HG03108 (cell line): Measurements from ENCODE around the gene PALM3.

Experiments
- ATAC-seq: cut with Tn5 transposase; IDR thresholded peaks from one replicate; pipeline ENCODE4 v1.9.1; 2021; ENCODE audit warnings: moderate library complexity; ENCODE audit not compliant: unreplicated experiment

The PALM3 gene, protein sequence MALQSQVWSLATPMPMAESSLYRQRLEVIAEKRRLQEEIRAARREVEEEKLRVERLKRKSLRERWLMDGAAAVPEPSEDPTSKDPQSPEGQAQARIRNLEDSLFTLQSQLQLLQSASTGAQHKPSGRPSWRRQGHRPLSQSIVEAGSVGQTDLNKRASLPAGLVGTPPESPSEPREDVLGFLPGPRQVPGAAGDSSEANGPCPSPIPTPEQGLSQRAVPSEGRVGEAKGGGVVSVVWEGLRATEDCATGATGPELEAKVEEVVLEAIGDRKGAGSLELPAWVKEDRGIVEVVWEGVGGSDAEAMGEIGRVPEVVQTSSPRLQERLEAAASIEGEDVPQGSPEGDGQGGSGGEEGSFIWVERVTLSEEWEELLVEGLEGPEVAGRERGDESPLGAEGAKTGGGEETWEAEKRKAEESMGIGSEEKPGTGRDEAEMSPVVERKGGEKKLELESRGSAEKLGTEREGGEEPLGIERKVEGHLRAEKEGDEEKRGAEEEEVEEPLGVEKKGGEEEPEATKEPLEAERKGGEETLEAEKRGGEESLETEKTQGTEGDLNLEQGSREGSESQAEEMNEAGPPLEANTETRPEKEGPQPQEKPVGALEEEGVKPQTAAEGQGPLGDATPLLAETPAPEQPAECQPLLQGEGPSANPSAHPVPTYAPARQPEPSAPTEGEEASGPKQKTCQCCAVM

DNA sequence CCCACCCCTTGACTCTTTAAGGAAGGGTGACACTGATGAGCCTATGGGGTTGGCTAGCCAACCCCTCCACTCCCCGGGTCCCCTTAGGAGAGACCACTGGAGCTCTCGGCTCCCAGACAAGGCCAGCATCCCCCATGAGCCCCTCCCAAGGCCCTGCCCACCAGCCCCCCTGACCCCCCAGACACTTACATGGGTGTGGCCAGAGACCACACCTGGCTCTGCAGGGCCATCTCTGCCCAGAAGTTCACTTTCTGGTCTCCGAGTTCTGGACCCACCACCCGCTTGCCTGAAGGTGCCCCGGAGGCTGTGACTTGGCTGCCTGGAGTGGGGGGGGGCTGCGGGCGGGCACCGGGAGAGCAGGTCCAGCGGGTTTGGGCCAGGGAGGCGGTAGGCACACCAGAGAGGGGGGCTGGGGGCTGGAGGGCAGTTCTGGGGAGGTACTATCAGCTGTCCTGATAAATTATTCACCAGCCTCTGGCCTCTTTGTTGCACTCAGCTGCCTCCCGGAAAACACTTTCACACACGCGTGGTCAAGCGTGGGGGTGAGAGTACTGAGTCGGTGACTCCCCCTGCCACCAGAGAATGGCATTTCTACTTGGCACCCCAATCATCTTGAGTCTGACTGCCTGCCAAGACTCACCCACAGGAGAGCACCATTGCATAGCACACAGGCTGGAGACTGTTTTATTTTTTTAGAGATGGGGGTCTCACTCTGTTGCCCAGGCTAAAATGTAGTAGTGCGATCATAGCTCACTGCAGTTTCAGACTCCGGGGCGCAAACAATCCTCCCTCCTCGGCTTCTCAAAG lies at the start of gene PALM3:
Gene PALM3 (minus strand): TSS at position 326 of the 807 bp plus-strand sequence. CDS start 96 bp downstream, at position 230.
- ATAC-seq, result no peak

DNA sequence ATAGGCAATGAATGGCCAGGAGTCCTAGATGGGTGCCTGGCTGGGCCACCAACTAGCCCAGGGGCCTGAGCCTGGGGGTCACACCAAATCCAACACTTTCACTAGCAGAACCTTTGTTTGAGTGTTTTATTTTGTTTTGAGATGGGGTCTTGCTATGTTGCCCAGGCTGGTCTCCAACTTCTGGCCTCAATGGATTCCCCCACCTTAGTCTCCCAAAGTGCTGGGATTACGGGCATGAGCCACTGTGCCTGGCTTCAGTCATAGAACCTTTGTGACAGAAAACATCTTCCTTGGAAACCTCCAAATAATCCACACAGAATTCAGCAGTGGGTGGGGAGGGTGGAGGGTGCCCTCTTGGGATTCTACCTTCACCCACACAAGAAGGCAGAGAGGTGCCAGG lies 49.6 kb upstream of the PALM3 start:
- no peak for ATAC-seq

- no peak for ATAC-seq
These were observed 48.8 kb upstream of the PALM3 start for GRCh38 chr19:14110650-14111049.

- ATAC-seq, result no peak
These were observed 45.9 kb upstream of the PALM3 start for GRCh38 chr19:14107581-14108461.

DNA sequence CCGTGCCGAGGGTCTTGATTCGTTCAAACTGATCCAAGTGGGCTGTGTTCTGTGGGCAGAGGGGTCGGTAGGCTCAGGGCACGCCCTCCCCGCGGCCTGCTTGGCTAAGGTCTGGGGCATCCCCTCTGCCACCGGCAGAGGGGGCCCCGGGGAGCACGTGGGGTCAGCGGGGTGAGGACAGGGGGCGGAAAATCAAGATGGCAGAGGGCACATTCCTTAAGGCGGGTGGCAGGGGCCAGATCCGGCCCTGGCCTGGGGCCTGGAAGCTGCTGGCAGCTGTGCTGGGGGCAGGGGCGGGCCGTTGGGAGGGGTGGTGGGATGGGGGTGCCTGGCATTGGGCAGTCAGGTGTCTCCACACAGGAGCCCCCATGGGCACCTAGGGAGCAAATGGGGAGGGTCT lies 45.0 kb upstream of the PALM3 start:
- ATAC-seq, result no peak

DNA sequence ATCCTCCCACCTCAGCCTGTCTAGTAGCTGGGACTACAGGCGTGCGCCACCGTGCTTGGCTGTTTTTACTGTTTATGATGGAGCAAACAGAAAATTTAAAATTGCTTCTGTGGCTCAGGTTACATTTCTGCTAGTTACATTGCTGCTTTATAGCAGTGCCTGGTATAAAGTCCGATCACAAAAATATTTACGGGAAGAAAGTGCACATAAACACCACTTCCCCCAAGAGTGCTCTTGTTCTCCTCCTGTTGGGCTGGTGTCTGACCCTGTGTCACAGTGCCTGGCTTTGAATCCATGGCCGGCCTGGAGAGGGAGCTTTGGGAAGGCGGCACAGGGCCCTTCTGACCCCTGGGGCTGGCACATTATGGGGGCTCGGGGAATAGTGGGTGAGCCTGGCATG lies 43.8 kb upstream of the PALM3 start:
- ATAC-seq, result no peak

- no peak for ATAC-seq
These were observed 41.4 kb upstream of the PALM3 start for GRCh38 chr19:14103310-14103709.

DNA sequence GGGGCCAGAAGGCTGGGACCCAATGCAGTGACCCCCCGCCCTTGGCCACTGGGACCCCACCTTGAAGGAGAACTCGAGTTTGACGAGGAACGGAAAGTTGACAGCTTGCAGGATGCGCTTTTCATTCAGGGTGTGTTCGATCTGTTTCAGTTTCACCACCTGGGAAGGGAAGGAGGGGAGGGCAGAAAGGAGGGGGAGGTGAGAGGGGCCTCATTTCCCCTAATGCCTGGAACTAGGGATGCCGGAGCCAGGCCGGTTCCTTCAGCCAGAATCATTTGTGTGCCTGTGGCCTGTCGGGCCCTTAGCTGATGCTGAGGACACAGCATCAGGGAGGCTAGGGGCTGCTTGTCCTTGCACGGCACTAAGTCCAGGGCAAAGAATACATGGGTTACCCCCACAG lies 40.9 kb upstream of the PALM3 start:
- no peak for ATAC-seq

- ATAC-seq, result no peak
These were observed 40.3 kb upstream of the PALM3 start for GRCh38 chr19:14102102-14102696.

GRCh38 chr19:14101003-14101545 lies 39.2 kb upstream of the PALM3 start:
- ATAC-seq, result no peak

GRCh38 chr19:14097532-14098151 lies 35.8 kb upstream of the PALM3 start:
- ATAC-seq, result no peak

GRCh38 chr19:14096272-14096992 lies 34.6 kb upstream of the PALM3 start:
- ATAC-seq, result no peak

DNA sequence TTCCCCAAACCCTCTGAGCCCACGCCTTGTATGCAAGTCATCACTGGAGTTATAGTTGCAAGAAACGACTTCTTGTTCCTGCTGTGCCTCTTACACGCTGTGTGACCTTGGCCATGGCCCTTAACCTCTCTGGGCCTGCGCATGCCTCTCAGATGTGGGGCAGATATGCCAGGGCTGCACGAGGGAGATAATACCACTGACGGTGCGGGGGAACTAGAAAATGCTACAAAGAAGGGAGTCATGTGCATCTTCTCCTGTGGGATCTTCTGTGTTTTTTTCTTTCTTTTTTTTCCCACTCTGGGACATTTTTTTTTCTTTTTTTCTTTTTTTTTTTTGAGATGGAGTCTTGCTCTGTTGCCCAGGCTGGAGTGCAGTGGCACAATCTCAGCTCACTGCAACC lies 33.0 kb upstream of the PALM3 start:
- ATAC-seq, result no peak

DNA sequence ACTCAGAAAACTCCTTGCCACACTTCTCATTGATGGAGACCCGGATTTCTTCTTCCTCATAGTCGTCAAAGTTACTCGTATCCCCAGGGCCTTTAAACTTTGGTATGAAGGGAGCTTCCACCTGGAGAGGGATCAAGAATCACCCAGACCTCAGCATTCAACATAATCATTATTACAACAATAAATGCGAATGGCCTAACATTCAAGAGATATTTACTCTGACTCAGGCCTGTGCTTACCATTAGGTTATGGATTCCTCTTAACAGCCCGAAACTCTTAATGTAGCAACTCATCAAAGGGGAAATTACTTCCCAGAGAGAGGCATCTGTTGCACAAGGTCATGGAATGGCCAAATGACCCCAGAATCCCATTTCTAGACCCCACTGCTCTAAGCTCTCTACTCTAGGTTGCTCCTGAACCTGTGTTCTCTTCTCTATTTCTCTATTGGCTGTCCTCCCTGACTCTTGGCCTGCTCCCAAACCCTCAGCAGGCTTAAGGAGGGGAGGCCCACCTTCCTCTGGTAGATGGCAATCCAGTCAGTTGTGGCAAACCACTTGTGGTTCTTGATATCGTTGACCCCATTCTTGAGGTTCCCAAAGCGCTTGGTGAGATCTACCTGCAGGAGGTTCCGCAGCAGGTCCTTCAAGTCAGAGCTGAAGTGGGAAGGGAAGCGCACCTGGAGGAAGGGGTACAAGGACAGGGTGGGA lies 31.4 kb upstream of the PALM3 start:
- ATAC-seq, result no peak

GRCh38 chr19:14091813-14092462 lies 30.1 kb upstream of the PALM3 start:
- no peak for ATAC-seq

DNA sequence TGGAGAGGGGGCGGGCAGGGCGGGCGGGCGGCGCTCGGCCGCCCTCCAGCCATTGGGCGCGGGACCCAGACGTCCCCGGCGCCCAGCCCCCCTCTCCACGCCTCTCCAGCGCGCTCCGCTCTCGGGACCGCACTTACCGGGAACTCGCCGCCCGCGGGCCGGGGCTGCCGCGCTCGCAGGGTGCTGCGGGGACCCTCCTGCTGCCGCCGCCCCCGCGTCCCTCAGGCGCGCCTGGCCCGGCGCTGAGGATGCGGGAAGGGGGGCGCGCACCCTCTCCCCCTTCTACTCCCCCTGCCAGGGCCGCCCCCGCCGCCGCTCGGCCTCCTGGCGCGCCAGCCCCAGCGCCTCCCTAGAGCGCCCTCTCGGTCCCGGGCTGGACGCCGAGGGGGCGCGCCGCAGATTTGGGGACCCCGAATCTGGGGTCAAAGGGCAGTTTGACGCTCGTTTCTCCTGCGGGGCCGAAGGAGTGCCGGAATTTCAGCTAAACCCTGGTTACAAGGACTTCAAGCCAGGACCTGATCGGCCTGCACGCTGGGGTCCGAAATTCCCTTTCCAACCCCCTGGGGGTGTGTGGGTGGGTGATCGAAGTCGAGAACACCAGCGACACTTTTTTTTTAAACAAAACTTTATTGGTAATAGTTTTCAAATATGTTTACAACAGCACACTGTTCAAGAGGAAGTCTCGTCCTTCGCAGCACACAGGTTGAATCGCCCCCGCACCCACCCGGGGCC lies 29.4 kb upstream of the PALM3 start:
- peak; percentile 47 for ATAC-seq

DNA sequence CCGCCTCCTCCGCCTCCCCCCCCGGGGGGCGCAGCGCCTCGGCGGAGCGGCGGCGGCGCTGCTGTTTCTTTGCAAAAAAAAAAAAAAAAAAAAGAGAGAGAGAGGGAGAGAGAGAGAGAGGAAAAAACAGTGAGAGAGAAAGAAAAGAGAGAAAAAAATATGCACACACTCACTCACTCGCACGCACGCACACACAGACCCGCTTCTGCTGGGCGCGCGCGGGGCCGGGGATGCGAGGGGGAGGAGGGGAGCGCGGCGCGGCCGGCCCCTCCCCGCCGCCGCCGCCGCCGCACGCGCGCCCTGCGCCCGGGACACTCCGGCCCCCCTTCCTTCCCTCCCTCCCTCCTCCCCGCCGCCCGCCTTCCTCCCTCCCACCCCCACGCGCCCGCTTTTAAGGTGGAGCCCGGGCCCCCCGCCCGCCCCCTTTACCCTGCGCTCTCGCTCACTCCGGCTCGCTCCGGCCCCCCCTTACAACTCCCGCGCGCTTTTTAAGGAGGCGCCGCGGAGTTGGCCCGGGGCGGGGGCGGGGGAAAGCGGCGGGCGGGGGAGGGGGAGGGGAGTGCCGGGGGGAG lies 28.7 kb upstream of the PALM3 start, which contains the start of gene SAMD1:
Gene SAMD1 (minus strand): TSS at position 243 of the 572 bp plus-strand sequence.
- ATAC-seq, result peak; percentile 28
